ENCODE results near the gene CRABP1.
"Not testable (repeated sequence)": the region's sequence is repeated elsewhere in the genome, so short reads cannot be mapped to it uniquely, and the experiment has no call there.

The CRABP1 gene

GRCh38 chr15:78380143-78380542 lies 40.0 kb downstream of the CRABP1 start:
- DNase-seq = not testable (repeated sequence)

- DNase-seq = no peak
Observed at GRCh38 chr15:78382114-78382880, 42.1 kb downstream of the CRABP1 start.

GRCh38 chr15:78384651-78385050 lies 44.5 kb downstream of the CRABP1 start:
- DNase-seq = no peak

- no peak for DNase-seq
Observed at GRCh38 chr15:78387246-78388037, 47.3 kb downstream of the CRABP1 start.

- no peak for DNase-seq
Observed at GRCh38 chr15:78388865-78389264, 48.7 kb downstream of the CRABP1 start.

- DNase-seq = no peak
Observed at GRCh38 chr15:78389322-78389721, 49.2 kb downstream of the CRABP1 start.

GRCh38 chr15:78389738-78390137 lies 49.6 kb downstream of the CRABP1 start:
- no peak for DNase-seq

- no peak for DNase-seq
Observed at GRCh38 chr15:78390242-78390641, 50.1 kb downstream of the CRABP1 start.

GRCh38 chr15:78390826-78391225 lies 50.7 kb downstream of the CRABP1 start:
- no peak for DNase-seq

- no peak for DNase-seq
Observed at GRCh38 chr15:78391781-78392180, 51.6 kb downstream of the CRABP1 start.

GRCh38 chr15:78392430-78392829 lies 52.3 kb downstream of the CRABP1 start:
- DNase-seq = no peak

GRCh38 chr15:78393137-78393536 lies 53.0 kb downstream of the CRABP1 start:
- no peak for DNase-seq

GRCh38 chr15:78394026-78394425 lies 53.9 kb downstream of the CRABP1 start:
- DNase-seq = no peak

GRCh38 chr15:78394981-78395616 lies 54.9 kb downstream of the CRABP1 start:
- no peak for DNase-seq

- no peak for DNase-seq
Observed at GRCh38 chr15:78396186-78396814, 56.1 kb downstream of the CRABP1 start.

GRCh38 chr15:78396976-78397375 lies 56.8 kb downstream of the CRABP1 start:
- no peak for DNase-seq

- no peak for DNase-seq
Observed at GRCh38 chr15:78397382-78397781, 57.2 kb downstream of the CRABP1 start.
